DND-41 (cell line): ENCODE measurements around the gene CYSRT1.

Experiments used
- CTCF ChIP-seq: IDR thresholded peaks from 2 replicates; pipeline ENCODE4 v1.5.1; 2012; ENCODE audit warnings: borderline replicate concordance, low read length, moderate library complexity, mild to moderate bottlenecking; ENCODE audit not compliant: poor library complexity, severe bottlenecking; ENCODE audit errors: extremely low read depth
- EZH2 ChIP-seq: IDR thresholded peaks from 3 replicates; pipeline ENCODE4 v1.6.1; 2012; ENCODE audit warnings: borderline replicate concordance, low read depth, mild to moderate bottlenecking, moderate library complexity, low read length, inconsistent platforms; ENCODE audit not compliant: severe bottlenecking

- TF ChIP-seq CTCF: no peak
- no peak for TF ChIP-seq EZH2
These were observed 3.9 kb upstream of the CYSRT1 start for GRCh38 chr9:137221095-137221505.
